NCI-H82 treated with DMSO at 0.1 percent for 48 hours (cell line): Measurements from ENCODE around the gene MCC.

Experiments used
- DNase-seq: peaks from one replicate; lab custom pipeline; 2025; ENCODE audit not compliant: unreplicated experiment; lab: John Stamatoyannopoulos, UW

MCC gene

DNA sequence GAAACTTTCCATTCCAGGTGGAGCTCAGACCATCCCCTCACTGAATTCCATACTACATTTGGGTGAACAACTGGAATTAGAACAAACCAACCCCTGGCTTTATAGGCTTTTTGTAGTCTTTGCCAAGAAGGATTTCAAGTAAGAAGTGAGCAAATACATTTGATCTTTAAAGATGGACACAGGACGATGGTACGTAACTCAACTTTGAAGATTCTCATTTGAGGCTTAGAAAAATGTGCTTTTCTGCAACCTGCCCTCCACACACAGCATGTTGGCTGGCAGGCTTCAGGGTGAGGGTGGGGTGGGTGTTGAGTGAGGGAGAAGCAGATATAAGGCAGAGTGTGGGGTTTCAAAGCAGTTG, 335.9 kb downstream of the MCC start:
- no peak for DNase-seq

DNA sequence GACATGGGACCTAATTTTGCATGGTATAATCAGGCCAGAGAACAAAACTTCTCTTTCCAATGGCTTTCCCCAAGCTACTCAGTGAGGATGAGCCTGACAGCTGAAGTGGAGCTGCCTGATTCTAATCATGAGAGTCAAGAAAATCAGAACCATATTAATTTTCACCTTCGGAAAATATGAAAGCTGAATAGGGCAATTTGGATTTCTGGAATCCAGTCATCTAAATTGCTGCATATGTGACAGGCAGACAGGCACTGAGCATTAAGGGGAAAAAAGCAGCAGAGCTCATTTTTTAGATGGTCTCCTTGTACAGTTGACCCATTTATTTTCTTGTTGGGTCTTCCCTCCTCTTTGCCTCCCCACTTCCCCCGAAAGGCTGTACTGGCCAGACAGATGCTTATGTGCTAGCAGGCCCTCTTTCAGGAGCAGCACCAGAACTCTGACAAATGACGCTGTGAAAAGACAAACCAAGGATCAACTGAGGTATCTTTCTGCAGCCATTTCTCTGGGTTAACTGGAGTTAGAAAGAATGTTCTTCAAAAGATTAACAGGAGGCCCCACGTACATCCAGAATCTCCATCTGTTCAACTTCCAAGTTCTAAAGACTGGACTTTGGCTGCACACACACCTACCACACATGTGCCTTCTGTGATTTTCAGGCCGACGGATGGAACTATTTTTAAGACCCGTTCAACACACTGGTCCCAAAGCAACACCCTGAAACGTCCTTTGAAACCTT, 336.4 kb downstream of the MCC start:
- no peak for DNase-seq

DNA sequence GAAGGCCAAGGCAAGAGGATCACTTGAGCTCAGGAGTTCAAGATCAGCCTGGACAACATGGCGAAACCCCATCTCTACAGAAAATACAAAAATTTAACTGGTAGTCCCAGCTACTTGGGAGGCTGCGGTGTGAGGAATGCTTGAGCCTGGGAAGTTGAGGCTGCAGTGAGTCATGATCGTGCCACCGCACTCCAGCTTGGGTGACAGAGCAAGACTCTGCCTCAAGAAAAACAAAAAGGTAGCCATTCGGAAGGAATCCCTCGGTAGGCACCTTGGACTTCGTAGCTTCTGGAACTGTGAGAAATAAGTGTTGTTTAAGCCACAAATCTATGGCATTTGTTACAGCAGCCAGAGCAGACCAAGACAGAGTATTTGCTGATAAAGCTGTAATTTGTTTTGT, 337.4 kb downstream of the MCC start:
- DNase-seq: no peak

DNA sequence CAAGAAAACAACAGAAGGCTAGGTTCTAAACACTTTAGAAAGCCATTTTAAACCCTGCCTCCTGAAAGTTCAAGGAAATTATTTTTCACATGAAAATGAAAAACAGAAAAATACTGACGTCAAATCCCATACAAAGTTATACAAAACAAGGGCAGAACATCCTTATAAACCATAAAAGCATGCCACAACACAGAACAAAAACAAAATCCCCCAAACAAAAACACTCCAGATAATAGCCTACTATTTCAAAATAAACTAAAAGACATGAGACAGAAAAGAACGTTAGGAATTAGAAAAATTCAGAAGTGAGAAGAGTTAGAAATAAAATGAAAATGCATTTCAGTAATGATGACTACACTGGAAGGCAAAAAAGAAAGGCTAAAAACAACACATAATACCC, 338.0 kb downstream of the MCC start:
- DNase-seq: no peak

DNA sequence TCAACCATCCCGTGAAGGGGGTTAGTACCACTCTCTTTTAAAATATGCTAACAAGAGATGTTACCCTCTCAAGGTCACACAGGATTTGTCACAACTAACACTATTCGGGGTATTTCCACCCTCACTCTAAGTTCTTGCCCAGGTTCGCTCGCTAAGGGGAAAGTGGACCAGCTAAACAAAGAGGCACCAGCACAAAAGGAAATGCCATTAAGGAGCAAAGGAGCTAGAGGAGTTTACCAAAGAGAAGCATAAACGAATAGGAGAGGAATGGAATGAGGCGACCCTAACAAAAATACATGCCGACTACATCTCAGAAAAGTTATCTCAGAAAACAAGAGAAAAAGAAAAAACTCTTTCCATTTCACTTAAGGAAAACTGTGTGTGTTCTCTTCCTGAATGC, 340.7 kb downstream of the MCC start:
- no peak for DNase-seq

DNA sequence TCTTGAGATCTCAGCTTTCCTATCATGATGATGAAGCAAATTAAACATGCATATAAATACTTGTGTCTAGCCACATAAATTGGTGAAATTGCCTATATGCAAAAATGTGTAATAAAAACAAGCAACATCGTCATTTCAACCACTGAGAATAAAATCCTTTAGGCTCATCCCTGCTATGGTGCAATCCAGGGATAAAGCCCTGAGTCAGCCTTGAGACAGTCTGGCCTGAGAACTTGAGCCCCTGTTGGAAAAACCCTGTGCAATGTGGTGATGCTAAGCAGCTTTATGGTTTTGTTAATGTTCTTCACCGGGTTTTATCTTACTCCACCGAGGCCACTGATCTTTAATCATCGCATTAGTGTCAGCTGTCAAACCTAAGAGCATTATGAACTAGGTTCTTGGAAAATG, 341.1 kb downstream of the MCC start:
- DNase-seq: peak; percentile 97

DNA sequence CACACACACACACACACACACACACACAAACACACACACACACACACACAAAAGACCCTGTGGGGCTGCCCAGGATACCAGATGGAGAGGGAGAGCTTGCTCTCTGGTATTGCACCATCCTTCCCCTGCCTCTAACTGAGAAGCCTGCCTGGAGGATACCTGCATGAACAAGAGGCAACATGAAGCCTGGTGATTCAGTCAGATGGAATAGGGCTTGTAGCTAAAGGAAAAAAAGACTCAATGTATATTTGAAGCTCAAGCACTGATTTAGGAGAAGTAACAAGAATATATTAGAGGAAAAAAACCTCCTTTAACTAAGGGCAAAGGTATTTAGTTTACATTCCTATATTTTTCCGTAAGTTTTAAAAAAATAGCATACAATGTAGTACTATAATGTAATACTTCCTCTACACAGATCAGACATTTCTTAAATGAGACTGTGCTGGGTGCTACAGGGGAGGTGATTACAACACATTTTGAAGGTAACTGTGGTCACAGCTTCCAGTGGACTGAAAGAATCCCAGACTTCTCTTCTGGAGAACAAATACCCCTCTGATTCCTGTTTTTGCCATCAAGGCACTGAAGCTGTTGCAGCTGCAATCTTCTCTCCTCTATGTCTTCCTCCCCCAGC, 342.4 kb downstream of the MCC start:
- DNase-seq: no peak

DNA sequence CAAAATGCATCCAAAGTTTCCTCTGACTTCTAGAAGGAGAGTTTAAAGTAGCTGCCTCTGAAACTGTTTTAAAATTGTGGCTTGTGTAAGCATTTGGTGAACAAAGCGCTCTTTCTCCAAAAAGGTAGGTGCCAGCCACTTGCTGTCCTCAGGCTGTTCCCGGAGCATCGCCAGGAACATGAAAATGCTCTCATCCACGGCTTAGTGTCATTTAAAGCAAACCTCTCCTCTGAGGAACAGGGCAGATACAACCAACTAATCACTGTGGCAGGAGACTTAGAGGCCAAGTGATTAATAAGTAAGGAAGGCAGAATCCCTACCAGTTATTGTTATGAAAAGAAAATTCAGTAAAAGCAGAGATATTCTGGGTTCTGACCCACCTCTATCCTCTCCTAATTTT, 346.1 kb downstream of the MCC start:
- DNase-seq: no peak

DNA sequence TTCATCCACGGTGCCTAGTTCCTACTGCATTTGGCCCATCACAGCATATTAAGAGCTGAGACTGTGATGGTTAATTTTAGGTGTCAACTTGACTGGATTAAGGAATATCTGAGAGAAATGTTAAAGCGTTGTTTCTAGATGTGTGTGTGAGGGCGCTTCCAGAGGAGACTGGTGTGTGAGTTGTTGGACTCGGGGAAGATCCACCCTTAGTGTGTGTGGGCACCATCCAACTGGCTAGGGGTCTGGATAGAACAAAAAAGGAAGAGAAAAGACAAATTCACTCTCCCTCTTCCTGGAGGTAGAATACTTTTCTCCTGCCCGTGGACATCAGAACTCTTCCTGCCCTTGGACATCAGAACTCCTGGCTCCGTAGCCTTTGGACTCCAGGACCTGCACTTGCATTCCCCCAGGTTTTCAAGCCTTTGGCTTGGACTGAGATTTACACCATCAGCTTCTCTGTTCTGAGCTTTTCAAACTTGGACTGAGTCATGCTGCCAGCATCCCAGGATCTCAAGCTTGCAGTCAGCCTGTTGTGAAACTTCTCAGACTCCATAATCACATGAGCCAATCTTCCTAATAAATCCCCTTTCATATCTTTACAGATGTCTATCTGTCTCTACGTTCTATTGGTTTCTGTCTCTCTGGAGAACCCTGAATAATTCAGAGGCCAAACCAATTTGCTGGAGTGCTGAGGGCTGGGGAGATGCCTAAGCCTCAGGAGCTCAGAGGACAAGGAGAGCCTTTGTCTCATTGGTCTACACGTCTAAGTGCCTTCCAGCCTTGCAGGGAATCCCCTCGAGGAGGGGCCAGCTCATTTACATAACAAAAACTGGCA, 347.2 kb downstream of the MCC start:
- no peak for DNase-seq

DNA sequence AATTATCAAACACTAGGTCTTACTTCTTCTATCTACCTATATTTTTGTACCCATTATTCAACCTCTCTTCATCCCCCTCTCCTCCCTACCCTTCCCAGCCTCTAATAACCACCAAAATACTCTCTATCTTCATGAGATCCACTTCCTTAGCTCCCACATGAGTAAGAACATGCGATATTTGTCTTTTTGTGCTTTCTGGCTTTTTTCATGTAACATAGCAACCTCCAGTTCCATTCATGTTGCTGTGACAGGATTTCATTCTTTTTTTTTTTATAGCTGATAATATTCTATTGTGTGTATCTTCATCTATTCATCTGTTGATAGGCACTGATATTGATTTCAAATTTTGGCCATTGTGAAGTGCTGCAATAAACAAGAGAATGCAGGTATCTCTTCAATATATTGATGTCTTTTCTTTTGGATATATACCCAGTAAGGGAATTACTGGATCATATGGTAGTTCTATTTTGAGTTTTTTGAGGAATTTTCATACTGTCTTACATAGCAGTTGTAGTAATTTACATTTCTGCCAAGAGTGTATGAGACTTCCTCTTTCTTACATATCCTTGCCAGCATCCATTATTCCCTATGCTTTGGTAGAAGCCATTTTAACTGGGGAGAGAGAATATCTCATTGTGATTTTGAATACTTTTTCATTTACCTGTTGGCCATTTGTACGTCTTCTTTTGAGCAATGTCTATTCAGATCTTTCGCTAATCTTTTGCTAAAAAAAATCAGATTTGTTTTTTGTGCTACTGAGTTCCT, 354.9 kb downstream of the MCC start:
- DNase-seq: no peak

DNA sequence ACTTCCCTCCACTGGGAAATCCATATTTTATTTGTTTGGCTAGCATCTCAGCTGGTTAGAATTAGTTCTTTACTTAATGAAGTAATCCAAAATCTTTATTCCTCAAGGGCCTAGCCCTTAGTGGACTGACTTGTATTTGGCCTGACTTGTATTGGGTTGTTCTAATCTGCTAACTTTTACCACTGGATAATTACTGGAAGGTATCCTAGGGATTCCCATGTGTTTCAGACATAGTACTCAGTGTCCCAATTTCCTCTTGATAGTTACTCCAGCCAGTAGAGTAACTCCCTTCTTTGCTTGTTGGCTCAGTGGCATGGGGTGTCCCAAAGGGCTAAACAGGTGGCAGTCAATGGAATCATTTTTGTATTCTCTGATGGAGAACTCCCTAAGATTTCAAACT, 355.7 kb downstream of the MCC start:
- no peak for DNase-seq

DNA sequence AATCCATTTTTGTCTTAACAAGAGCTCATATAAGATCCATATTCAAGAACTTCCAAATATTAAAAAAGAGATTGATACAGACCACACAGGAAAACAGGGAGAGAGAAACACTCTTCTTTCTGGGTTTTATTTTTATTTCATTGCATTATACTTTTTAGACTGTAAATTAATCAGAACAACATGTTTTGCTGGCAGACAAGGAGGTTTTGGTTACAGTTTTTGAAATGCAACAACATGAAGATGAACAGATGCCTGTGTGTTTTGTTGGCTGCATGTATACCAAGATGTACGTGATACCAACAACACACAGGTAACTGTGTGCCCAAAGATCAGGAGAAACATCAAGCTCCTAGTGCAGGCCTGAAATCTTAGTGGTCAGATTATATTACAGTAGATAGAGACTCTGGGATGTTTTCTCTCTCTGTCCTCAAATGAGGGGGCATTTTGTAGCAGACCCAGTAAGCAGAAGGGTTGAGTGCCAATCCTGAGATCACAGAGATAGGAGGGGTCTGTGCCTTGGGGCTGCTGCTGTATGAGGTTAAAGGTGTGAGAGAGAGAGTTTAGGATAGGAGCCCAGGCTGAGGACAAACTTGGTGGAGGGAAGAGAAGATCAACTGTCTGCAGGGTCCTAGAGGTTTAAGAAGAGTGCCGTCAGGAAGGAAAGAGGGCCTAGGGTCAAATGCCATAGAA, 359.5 kb downstream of the MCC start:
- no peak for DNase-seq

DNA sequence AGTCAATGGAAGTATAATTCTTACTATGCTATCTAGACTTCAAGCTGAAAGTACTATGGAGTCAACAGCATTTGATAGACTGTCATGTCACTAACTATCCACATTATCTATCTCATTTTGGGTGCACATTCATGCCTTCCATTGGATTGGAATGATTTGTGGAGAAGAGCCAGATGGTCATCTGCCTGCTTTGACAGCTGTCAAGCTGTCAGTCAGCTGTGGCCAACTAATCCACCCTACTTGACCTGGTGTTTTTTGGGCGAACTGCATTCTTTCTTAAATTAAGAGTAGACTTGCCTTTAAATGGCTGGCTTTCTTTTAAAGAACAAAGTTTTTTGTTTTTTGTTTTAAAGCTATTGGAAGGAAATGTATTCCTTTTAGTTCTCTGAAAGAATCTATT, 360.2 kb downstream of the MCC start:
- no peak for DNase-seq

DNA sequence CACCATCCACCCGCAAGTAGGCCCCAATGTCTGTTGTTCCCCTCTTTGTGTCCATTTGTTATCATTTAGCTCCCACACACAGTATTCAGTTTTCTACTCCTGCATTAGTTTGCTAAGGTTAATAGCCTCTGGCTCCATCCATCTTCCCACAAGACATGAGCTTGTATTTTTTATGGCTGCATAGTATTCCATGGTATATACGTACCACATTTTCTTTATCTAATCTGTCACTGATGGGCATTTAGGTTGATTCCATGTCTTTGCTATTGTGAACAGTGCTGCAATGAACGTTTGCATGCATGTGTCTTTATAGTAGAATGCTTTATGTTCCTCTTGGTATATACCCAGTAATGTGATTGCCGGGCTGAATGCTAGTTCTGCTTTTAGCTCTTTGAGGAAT, 361.2 kb downstream of the MCC start:
- no peak for DNase-seq

DNA sequence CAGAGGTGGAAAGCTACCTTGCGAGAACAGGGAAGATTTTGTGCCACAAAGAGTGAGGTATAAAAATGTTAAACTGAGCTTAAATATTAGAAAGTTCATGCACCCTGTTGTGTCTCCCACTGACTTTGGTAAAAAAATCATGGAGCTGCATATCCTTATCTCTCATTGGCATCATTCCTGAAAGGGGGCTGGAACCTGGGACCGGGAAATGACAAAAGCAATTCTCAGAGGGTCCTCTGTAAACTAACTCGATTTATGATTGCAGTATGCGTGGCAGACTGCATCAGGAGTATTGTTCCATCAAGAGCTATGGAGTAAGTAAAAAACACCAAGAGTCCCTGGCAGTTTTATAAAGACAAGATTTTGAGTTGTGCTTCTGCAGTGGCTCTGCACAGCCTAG, 362.9 kb downstream of the MCC start:
- DNase-seq: no peak

DNA sequence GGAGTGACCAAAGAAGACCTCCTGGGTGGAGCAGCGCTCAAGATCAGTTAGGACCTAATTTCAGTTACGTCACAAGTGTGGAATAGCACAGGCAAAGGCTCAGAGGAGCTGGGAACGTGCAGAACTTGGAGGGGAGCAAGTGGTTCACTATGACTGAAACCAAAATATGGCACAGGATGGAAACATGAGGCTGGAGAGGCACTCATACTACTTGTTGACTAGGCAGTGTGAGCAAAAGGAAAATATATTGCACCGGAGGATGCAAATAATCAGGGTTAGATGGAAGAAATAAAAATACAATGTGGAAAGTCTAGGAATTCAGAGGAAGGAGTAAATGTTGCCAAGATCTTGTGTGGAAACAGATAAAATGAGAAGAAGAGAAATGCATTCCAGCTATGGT, 363.3 kb downstream of the MCC start:
- DNase-seq: no peak

DNA sequence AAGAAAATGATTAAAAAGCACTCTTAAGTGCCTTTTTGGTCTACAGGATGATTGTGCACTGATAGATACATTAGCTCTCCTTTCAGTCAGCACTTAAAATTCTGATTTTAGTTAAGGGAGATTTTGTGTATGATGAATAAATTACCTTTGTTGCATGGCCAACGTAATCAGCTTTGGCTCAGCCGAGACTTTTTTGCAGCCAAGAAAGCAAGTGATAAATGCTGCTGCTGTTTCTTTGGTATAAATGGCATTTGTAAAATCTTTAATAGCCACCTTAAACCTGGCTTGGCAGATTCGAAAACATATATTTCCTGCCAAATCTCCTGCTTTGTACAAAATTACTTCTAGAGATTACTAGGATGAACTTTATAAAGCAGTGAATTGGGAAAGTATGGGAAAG, 364.0 kb downstream of the MCC start:
- DNase-seq: no peak

DNA sequence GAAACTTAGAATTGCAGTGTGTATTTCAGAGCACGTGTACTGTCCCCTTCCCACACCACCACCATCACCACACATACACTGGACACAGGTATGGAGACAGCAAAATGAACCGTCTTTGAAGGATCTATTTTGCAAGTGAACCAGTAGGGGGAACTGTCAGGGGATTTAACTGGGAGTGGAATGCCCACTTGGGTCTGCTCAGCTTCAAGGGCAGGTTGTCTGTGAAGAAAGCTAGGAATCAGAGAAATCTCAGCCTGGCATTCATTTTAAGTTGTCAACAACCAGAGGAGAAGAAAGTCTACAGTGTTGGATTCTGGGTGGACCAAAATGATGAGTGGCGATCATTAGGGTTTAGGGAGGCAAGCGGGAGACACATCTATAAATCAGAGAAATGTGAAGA, 364.6 kb downstream of the MCC start:
- DNase-seq: no peak

DNA sequence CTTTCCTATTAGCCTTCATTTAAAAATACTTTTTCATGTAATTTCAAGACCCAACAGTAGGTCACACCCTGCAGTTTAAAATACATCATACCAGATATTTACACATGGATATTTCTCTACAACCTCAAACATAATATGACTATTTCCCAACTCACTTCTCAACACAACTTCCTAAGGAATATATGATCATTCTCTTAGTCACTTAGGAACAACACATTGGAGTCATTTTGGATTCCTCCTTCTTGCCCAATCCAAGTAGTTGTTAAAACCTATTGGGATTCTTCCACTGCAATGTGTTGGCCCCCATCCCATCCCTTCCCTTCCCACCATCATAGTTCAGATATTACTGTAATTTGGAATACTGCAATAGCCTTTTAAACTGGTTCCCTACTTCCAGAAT, 366.2 kb downstream of the MCC start:
- DNase-seq: no peak

DNA sequence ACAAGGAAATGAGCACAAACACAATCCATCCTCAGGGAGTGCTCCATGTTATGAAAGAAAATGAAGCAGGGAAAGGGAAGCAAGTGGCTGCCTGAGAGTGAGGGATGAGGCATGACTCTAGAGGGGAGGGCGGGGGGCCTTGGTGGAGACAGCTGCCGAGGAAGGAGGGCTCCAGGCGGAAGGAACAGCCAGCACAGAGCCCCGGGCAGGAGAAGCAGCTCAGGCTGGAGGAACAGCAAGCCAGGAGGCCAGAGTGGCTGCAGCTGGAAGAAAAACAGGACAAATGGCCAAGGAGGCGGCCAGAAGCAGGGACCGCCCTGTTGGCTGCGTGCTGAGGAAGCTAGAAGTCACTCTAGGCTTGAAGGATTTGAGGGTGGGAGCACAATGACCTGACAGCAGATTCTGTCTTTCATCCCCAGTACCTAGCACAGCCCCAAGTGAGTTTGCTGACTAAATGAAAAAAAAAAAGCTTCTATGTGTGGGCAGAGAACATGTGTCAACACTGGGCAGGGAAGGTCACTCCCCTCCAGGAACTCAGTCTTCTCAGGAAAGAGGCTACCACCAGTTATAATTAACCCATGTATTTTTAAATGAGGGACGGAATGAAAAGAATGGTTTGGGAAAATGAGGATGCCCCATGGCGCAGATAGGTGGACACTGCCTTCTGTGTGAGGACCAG, 368.9 kb downstream of the MCC start:
- no peak for DNase-seq
